ENCODE measurements around the gene GOLGA2.

Gene GOLGA2, protein sequence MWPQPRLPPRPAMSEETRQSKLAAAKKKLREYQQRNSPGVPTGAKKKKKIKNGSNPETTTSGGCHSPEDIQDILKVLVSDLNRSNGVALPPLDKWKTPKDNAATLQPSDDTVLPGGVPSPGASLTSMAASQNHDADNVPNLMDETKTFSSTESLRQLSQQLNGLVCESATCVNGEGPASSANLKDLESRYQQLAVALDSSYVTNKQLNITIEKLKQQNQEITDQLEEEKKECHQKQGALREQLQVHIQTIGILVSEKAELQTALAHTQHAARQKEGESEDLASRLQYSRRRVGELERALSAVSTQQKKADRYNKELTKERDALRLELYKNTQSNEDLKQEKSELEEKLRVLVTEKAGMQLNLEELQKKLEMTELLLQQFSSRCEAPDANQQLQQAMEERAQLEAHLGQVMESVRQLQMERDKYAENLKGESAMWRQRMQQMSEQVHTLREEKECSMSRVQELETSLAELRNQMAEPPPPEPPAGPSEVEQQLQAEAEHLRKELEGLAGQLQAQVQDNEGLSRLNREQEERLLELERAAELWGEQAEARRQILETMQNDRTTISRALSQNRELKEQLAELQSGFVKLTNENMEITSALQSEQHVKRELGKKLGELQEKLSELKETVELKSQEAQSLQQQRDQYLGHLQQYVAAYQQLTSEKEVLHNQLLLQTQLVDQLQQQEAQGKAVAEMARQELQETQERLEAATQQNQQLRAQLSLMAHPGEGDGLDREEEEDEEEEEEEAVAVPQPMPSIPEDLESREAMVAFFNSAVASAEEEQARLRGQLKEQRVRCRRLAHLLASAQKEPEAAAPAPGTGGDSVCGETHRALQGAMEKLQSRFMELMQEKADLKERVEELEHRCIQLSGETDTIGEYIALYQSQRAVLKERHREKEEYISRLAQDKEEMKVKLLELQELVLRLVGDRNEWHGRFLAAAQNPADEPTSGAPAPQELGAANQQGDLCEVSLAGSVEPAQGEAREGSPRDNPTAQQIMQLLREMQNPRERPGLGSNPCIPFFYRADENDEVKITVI

DNA sequence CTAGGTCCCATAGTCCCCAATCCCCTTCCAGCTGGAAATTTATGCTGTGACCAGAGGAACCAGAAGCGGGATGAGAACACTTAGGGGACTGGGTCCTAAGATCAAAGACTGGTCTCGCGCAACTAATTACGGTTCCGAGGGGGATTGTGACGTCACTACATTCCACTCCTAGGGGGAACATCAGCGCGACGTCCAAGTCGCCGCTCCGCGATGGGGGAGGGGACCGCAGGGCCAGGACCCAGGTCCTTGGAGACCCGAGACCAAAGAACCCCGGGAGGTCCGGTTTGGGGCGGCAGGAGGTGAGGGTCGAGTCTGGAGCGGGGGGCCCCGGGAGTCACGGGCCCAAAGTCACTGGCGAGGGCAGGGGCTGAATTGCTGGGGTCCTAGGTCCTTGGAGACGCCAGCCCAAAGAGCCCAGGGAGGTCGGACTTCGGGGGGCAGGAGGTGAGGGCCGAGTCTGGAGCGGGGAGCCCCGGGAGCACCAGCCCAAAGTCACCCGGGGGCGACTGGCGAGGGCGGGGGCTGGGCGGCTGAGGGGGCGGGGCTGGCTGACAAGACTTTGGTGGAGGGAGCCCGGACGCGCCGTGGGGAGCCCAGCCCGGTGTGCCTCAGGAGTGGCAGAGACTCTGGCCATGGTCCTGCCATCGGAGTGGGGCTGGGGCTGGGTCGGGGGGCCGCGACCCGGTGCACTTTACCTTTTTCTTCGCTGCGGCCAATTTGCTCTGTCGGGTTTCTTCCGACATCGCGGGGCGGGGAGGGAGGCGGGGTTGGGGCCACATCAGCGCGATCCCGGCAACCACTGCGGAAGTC lies at the start of gene GOLGA2:
Gene GOLGA2, minus strand, starts transcription at position 810 of the 810 bp plus-strand sequence. Its CDS starts 31 bp downstream, at position 779.
- H3K9me3 ChIP-seq (ENCODE audit: insufficient read depth, low read length) = no peaks in the 10 kb centered on the region
- peak within 1 kb of the TSS; percentile 72 for H2AFZ ChIP-seq (ENCODE audit: low read depth, low read length, severe bottlenecking)
- no peak within 1 kb of the TSS for H3K27ac ChIP-seq (ENCODE audit: low read depth, low read length)
- H3K4me3 ChIP-seq (ENCODE audit: insufficient read depth, low read length, poor library complexity, severe bottlenecking) = peak within 1 kb of the TSS; percentile 85
- peaks cover 13% of the 10 kb centered on the region for H3K79me2 ChIP-seq (ENCODE audit: insufficient read depth, low read length)
- H3K9me2 ChIP-seq (replicated peaks; ENCODE audit: insufficient read depth, low read length) = no peaks in the 10 kb centered on the region
- H3K9ac ChIP-seq (ENCODE audit: low read length) = peak within 1 kb of the TSS; percentile 92
- H3K27me3 ChIP-seq (ENCODE audit: low read length) = no peaks in the 10 kb centered on the region
- no peaks in the 10 kb centered on the region for H4K20me1 ChIP-seq (ENCODE audit: low read depth, low read length)
- TF ChIP-seq, protein P1, sequence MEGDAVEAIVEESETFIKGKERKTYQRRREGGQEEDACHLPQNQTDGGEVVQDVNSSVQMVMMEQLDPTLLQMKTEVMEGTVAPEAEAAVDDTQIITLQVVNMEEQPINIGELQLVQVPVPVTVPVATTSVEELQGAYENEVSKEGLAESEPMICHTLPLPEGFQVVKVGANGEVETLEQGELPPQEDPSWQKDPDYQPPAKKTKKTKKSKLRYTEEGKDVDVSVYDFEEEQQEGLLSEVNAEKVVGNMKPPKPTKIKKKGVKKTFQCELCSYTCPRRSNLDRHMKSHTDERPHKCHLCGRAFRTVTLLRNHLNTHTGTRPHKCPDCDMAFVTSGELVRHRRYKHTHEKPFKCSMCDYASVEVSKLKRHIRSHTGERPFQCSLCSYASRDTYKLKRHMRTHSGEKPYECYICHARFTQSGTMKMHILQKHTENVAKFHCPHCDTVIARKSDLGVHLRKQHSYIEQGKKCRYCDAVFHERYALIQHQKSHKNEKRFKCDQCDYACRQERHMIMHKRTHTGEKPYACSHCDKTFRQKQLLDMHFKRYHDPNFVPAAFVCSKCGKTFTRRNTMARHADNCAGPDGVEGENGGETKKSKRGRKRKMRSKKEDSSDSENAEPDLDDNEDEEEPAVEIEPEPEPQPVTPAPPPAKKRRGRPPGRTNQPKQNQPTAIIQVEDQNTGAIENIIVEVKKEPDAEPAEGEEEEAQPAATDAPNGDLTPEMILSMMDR (IDR thresholded peaks at IDR 0.05; ENCODE audit: insufficient read depth, low read length, poor library complexity, severe bottlenecking) = no peak
- TF ChIP-seq EZH2phosphoT487 (conservative IDR thresholded peaks at IDR 0.05; ENCODE audit: low read length) = no peak
- no peaks in the 10 kb centered on the region for H3K36me3 ChIP-seq (ENCODE audit: low read length)
- no peaks in the 10 kb centered on the region for H3F3A ChIP-seq (ENCODE audit: insufficient read depth)
- H3K4me2 ChIP-seq (ENCODE audit: low read depth, low read length, poor library complexity, severe bottlenecking) = peak within 1 kb of the TSS; percentile 74

DNA sequence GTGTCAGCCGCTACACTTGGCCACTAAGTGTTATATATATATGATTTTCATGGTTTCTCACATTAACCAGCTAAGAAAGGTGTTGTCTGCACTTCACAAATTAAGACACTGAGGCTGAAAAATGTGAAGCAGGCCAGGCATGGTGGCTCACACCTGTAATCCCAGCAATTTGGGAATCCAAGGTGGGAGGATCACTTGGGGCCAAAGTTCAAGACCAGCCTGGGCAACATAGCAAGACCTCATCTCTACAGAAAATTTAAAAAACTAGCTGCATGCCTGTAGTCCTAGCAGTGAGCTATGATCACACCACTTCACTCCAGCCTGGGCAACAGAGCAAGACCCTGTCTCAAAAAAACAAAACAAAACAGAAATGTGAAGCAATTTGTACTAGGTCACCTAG lies 48.6 kb upstream of the GOLGA2 start:
- Histone ChIP-seq H3K36me3 (ENCODE audit: low read length) (no peaks in the 10 kb centered on the region), H3K9me3 (ENCODE audit: insufficient read depth, low read length) (no peaks in the 10 kb centered on the region), H4K20me1 (ENCODE audit: low read depth, low read length) (no peaks in the 10 kb centered on the region), H3K9ac (ENCODE audit: low read length) (no peak overlapping the region), H3K4me2 (ENCODE audit: low read depth, low read length, poor library complexity, severe bottlenecking) (no peak overlapping the region), H3F3A (ENCODE audit: insufficient read depth) (no peaks in the 10 kb centered on the region), H2AFZ (ENCODE audit: low read depth, low read length, severe bottlenecking) (no peak overlapping the region), H3K79me2 (ENCODE audit: insufficient read depth, low read length) (peaks cover 28% of the 10 kb centered on the region), H3K27ac (ENCODE audit: low read depth, low read length) (no peak overlapping the region), H3K9me2 (replicated peaks; ENCODE audit: insufficient read depth, low read length) (no peaks in the 10 kb centered on the region), H3K4me3 (ENCODE audit: insufficient read depth, low read length, poor library complexity, severe bottlenecking) (no peak overlapping the region), H3K27me3 (ENCODE audit: low read length) (no peaks in the 10 kb centered on the region)
- TF ChIP-seq, protein P1 (IDR thresholded peaks at IDR 0.05; ENCODE audit: insufficient read depth, low read length, poor library complexity, severe bottlenecking) = no peak
- TF ChIP-seq EZH2phosphoT487 (conservative IDR thresholded peaks at IDR 0.05; ENCODE audit: low read length) = no peak

DNA sequence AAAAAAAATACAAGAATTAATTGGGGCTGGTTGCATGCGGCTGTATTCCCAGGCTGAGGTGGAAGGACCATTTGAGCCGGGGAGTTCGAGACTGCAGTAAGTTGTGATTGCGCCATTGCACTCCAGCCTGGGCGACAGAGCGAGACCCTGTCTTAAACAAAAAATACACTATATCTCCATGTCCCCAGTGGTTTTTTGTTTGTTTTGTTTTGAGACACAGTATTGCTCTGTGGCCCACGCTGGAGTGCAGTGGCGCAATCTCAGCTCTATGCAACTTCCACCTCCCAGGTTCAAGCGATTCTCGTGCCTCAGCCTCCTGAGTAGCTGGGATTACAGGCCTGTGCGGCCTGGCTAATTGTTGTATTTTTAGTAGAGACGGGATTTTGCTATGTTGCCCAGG lies 48.0 kb upstream of the GOLGA2 start:
- Histone ChIP-seq H3K4me2 (ENCODE audit: low read depth, low read length, poor library complexity, severe bottlenecking) (peak overlapping the region; percentile 72), H3K9me2 (replicated peaks; ENCODE audit: insufficient read depth, low read length) (no peaks in the 10 kb centered on the region), H3K4me3 (ENCODE audit: insufficient read depth, low read length, poor library complexity, severe bottlenecking) (peak overlapping the region; percentile 95), H3K79me2 (ENCODE audit: insufficient read depth, low read length) (peaks cover 28% of the 10 kb centered on the region), H3K27me3 (ENCODE audit: low read length) (no peaks in the 10 kb centered on the region), H4K20me1 (ENCODE audit: low read depth, low read length) (no peaks in the 10 kb centered on the region), H2AFZ (ENCODE audit: low read depth, low read length, severe bottlenecking) (no peak overlapping the region), H3K9me3 (ENCODE audit: insufficient read depth, low read length) (no peaks in the 10 kb centered on the region), H3K9ac (ENCODE audit: low read length) (peak overlapping the region; percentile 71), H3K36me3 (ENCODE audit: low read length) (no peaks in the 10 kb centered on the region), H3F3A (ENCODE audit: insufficient read depth) (no peaks in the 10 kb centered on the region), H3K27ac (ENCODE audit: low read depth, low read length) (no peak overlapping the region)
- TF ChIP-seq, protein P1 (IDR thresholded peaks at IDR 0.05; ENCODE audit: insufficient read depth, low read length, poor library complexity, severe bottlenecking) = no peak
- TF ChIP-seq EZH2phosphoT487 (conservative IDR thresholded peaks at IDR 0.05; ENCODE audit: low read length) = no peak

Measured in SU-DHL-6 (cell line).